SKM-1 treated with dmso at 0.1 percent for 144 hours (cell line): Measurements from ENCODE around the gene RNF103.
"Not testable (repeated sequence)": the region's sequence is repeated elsewhere in the genome, so short reads cannot be mapped to it uniquely, and the experiment has no call there.

Source experiments
- DNase-seq: peaks from one replicate; lab custom pipeline; 2025; ENCODE audit not compliant: unreplicated experiment; lab: John Stamatoyannopoulos, UW

Gene RNF103

GRCh38 chr2:86623494-86624266, at the start of gene RNF103:
Gene RNF103, minus strand, starts transcription at chr2:86623865. Its CDS starts 979 bp downstream, at chr2:86622886.
- DNase-seq, result peak; percentile 91

- DNase-seq, result no peak
Observed at GRCh38 chr2:86673011-86673410, 49.3 kb upstream of the RNF103 start.

- DNase-seq, result no peak
Observed at GRCh38 chr2:86672027-86672545, 48.4 kb upstream of the RNF103 start.

GRCh38 chr2:86671337-86671981, 47.8 kb upstream of the RNF103 start:
- no peak for DNase-seq

GRCh38 chr2:86669323-86669722, 45.7 kb upstream of the RNF103 start:
- not testable (repeated sequence) for DNase-seq

GRCh38 chr2:86661333-86661732, 37.7 kb upstream of the RNF103 start:
- DNase-seq, result no peak

GRCh38 chr2:86650188-86650587, 26.5 kb upstream of the RNF103 start:
- DNase-seq, result no peak

- no peak for DNase-seq
Observed at GRCh38 chr2:86649119-86649947, 25.7 kb upstream of the RNF103 start.

GRCh38 chr2:86648681-86649080, 25.0 kb upstream of the RNF103 start:
- DNase-seq, result no peak

GRCh38 chr2:86646865-86647264, 23.2 kb upstream of the RNF103 start:
- DNase-seq, result no peak

- no peak for DNase-seq
Observed at GRCh38 chr2:86646329-86646728, 22.7 kb upstream of the RNF103 start.

- DNase-seq, result no peak
Observed at GRCh38 chr2:86645752-86646151, 22.1 kb upstream of the RNF103 start.

GRCh38 chr2:86638712-86639111, 15.0 kb upstream of the RNF103 start:
- DNase-seq, result no peak

GRCh38 chr2:86636842-86637241, 13.2 kb upstream of the RNF103 start:
- no peak for DNase-seq

- no peak for DNase-seq
Observed at GRCh38 chr2:86634352-86634751, 10.7 kb upstream of the RNF103 start.

GRCh38 chr2:86633155-86633651, 9.5 kb upstream of the RNF103 start:
- no peak for DNase-seq

GRCh38 chr2:86632672-86633071, 9.0 kb upstream of the RNF103 start:
- DNase-seq, result no peak

GRCh38 chr2:86631846-86632485, 8.3 kb upstream of the RNF103 start:
- no peak for DNase-seq

- DNase-seq, result no peak
Observed at GRCh38 chr2:86628091-86628522, 4.4 kb upstream of the RNF103 start.

GRCh38 chr2:86627550-86627949, 3.9 kb upstream of the RNF103 start:
- DNase-seq, result no peak

- DNase-seq, result no peak
Observed at GRCh38 chr2:86625096-86625495, 1.4 kb upstream of the RNF103 start.
